Right lobe of liver (tissue), 4 donors: ENCODE results near the gene SCN2A.

Source experiments
- CTCF ChIP-seq, 4 donors: fragments of 200-600 bp in 3 of 4; fragments of 450-650 bp in 1 of 4; IDR thresholded peaks; one replicate each; pipeline versions ENCODE4 v1.5.1 to v1.8.0; 2016 to 2022; ENCODE audit warnings: antibody characterized with exemption in 4 of 4, mild to moderate bottlenecking in 2 of 4
- POLR2A ChIP-seq: fragments of 450-650 bp; IDR thresholded peaks from one replicate; pipeline ENCODE4 v1.6.1; 2017; ENCODE audit warnings: antibody characterized with exemption, mild to moderate bottlenecking
- donor health status: DM: no; HTN: no; CAD: no.
- donor health status: DM: no; HTN: no; CAD: no.
- donor health status: DM: no; HTN: yes; CAD: no.

GRCh38 chr2:165287094-165287778 lies 48.0 kb downstream of the SCN2A start:
- no peak for TF ChIP-seq CTCF (IDR thresholded peaks at IDR 0.05)
- TF ChIP-seq POLR2A = no peak
